ENCODE measurements around the gene JUP. TPM values are rescaled to one million over a fixed set of nuclear protein-coding genes. Genes with fewer than 3 reads are reported as not detected.
A peak's percentile ranks its signal among the peaks of the same experiment; 100 is the strongest.

The JUP gene
- total RNA-seq, 1 donor from 2014 or later = 28.5 TPM

DNA sequence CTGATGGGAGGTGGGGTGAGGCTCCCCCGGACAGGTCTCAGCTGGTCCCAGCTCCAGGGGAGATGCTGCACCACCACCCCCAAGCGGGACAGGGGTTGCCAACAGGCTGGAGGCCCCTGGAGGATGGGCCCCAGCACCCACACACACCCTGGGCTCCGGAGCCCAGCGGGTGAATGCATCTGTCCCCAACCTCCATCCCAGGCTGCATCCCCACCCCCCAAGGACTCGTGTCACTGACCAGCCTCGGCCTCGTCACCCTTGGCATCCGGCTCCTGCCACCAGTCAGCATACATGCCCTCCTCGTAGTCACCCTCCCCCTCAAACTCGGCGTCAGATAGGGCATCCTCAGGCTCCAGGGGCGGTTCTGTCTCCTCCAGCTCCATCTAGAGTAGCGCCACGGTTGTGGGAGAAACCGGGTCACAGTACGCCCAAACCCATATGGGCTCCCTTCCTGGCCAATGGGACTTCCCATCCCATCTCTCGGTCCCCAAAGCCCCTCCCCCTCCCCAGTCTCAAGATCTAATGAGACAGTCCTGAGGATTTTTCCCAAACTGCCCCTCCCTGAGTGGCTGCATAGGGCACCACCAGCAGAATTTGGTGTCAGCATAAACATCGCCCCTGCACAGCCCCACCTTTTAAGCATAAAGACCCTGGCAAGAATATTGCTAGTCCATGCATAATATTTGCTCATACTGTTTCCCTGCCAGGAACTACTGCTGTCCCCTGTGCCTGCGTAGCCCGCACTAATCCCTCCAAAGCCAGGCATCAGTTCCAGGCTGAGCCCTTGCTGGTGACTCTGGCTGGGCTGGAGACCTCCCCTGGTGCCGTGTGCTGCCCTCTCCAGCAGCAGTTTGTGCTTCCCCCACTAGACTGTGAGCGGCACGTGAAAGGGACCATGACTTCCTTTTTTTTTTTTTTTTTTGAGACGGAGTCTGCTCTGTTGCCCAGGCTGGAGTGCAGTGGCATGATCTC is 16.8 kb upstream of the JUP start:
- H3K9me3 ChIP-seq (ENCODE audit: low read depth) = no peaks in the 10 kb centered on the region
- peaks cover 10% of the 10 kb centered on the region for H3K4me1 ChIP-seq
- H3K4me2 ChIP-seq = no peak overlapping the region
- Mint-ChIP-seq H3K27me3 (ENCODE audit: insufficient read depth, low read depth) (peaks cover 7% of the 10 kb centered on the region), H3K4me3 (no peak overlapping the region), H3K36me3 (peaks cover 5% of the 10 kb centered on the region), H3K27ac (no peak overlapping the region), H3K9me3 (no peaks in the 10 kb centered on the region), H3K4me1 (peaks cover 17% of the 10 kb centered on the region)
- H2AFZ ChIP-seq (replicated peaks) = no peak overlapping the region
- no peaks in the 10 kb centered on the region for H4K20me1 ChIP-seq (ENCODE audit: low read depth)
- H3F3A ChIP-seq (ENCODE audit: low read depth) = peaks cover 6% of the 10 kb centered on the region
- H3K4me3 ChIP-seq = no peak overlapping the region
- TF ChIP-seq EZH2phosphoT487 (IDR thresholded peaks at IDR 0.05) (no peak), EZH2 (IDR thresholded peaks at IDR 0.05) (no peak)
- TF ChIP-seq, protein P1, sequence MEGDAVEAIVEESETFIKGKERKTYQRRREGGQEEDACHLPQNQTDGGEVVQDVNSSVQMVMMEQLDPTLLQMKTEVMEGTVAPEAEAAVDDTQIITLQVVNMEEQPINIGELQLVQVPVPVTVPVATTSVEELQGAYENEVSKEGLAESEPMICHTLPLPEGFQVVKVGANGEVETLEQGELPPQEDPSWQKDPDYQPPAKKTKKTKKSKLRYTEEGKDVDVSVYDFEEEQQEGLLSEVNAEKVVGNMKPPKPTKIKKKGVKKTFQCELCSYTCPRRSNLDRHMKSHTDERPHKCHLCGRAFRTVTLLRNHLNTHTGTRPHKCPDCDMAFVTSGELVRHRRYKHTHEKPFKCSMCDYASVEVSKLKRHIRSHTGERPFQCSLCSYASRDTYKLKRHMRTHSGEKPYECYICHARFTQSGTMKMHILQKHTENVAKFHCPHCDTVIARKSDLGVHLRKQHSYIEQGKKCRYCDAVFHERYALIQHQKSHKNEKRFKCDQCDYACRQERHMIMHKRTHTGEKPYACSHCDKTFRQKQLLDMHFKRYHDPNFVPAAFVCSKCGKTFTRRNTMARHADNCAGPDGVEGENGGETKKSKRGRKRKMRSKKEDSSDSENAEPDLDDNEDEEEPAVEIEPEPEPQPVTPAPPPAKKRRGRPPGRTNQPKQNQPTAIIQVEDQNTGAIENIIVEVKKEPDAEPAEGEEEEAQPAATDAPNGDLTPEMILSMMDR (IDR thresholded peaks at IDR 0.05) = no peak
- H3K79me2 ChIP-seq (ENCODE audit: low read depth) = no peaks in the 10 kb centered on the region
- peak; percentile 36 for DNase-seq (ENCODE audit: low spot score)
- no peak overlapping the region for H3K27ac ChIP-seq
- no peaks in the 10 kb centered on the region for H3K36me3 ChIP-seq
- H3K9ac ChIP-seq = no peak overlapping the region
- H3K27me3 ChIP-seq = no peaks in the 10 kb centered on the region

DNA sequence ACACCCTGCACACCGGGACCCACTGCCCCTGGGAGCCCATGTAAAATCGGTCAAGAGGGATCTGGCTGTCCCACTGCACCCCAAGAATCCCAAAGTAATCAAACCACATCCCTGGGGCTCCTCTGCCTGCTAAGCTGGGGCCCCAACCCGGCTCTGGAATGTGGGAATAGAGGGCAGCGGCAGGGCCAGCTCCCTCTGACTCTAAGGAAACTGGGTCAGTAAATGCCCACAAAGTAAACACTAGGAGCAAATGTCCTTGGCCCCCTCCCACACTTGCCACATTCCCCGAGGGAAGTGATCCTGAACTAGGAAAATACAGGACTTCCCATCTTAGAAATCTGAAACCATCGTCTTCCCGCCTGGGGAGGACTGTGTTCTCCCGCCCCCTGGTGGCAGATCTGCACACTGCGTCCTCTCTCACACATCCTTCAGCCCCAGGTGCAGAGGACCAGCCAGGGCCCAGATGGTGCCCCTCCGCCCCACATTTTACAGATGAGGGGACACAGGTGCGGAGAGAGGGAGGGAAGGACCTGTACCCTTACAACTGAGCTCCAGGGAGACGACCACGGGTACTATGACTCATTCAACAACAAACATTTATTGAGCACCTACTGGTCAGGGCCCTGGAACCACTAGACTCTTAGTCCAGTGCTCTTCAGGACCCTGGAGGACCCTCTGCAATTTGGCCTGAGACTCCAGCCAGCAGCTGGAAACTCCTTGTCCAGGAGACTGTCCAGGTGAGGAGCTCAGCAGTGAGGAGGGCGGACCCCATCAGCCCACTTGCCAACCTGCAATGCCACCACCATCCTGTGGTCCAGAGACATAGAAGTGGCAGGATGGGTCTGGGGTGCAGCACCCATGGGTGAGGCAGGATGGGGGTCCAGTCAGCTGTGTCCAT is 15.1 kb upstream of the JUP start:
- Mint-ChIP-seq H3K36me3 (peaks cover 4% of the 10 kb centered on the region), H3K4me3 (peak overlapping the region; percentile 20), H3K27me3 (ENCODE audit: insufficient read depth, low read depth) (peaks cover 10% of the 10 kb centered on the region), H3K27ac (peak overlapping the region; percentile 95), H3K9me3 (no peaks in the 10 kb centered on the region), H3K4me1 (peaks cover 17% of the 10 kb centered on the region)
- Histone ChIP-seq H3K36me3 (no peaks in the 10 kb centered on the region), H3K79me2 (ENCODE audit: low read depth) (no peaks in the 10 kb centered on the region), H3K4me2 (peak overlapping the region; percentile 59), H2AFZ (replicated peaks) (no peak overlapping the region), H4K20me1 (ENCODE audit: low read depth) (no peaks in the 10 kb centered on the region), H3K4me3 (no peak overlapping the region), H3K9me3 (ENCODE audit: low read depth) (no peaks in the 10 kb centered on the region), H3K9ac (no peak overlapping the region), H3K4me1 (peaks cover 10% of the 10 kb centered on the region), H3K27me3 (no peaks in the 10 kb centered on the region), H3K27ac (no peak overlapping the region), H3F3A (ENCODE audit: low read depth) (peaks cover 6% of the 10 kb centered on the region)
- TF ChIP-seq EZH2phosphoT487 (IDR thresholded peaks at IDR 0.05) = no peak
- TF ChIP-seq EZH2 (IDR thresholded peaks at IDR 0.05) = no peak
- TF ChIP-seq, protein P1 (IDR thresholded peaks at IDR 0.05) = peak; percentile 98
- DNase-seq (ENCODE audit: low spot score) = peak; percentile 87

DNA sequence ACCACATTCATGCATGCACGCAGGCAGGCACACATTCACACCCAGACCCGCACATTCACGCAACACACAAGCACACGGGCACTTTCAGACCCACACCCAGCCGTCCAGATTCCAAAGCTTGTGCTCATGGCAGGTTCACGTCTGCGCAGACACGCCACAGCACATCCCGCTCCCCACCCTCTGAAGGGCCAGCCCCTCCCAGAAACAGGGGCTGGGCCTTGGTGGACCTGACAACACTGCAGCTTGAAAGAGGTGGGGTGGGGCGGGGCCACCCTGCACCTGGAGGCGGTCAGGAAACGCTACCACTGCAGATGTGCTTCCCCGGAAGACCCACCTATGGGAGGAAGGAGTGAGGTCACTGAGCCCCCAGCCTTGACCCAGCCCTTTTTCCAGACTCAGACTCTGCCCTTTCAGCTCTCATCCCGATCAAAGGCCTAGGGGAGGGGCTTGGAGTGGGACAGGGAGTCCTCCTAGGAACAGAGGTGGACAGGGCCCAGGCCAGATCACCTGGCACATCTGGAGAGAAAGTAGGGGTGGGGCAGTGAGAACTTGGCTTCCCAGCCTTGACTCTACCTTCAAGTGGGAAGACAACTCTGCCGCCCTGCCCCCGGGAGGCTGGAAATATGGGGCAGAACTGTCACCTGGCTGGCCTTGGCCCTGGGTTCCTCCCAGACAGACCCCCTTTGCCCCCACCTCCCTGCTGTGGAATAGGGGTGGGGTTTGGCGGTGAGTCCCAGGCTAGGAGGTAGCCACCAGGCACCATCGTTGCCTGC is 14.3 kb upstream of the JUP start:
- H2AFZ ChIP-seq (replicated peaks) = no peak overlapping the region
- no peaks in the 10 kb centered on the region for H4K20me1 ChIP-seq (ENCODE audit: low read depth)
- peaks cover 6% of the 10 kb centered on the region for H3F3A ChIP-seq (ENCODE audit: low read depth)
- no peak overlapping the region for H3K9ac ChIP-seq
- H3K4me1 ChIP-seq = peaks cover 10% of the 10 kb centered on the region
- H3K4me3 ChIP-seq = no peak overlapping the region
- no peaks in the 10 kb centered on the region for H3K79me2 ChIP-seq (ENCODE audit: low read depth)
- H3K36me3 ChIP-seq = no peaks in the 10 kb centered on the region
- H3K27ac ChIP-seq = no peak overlapping the region
- no peak overlapping the region for H3K4me3 Mint-ChIP-seq
- H3K27ac Mint-ChIP-seq = no peak overlapping the region
- H3K4me1 Mint-ChIP-seq = peaks cover 17% of the 10 kb centered on the region
- no peaks in the 10 kb centered on the region for H3K27me3 ChIP-seq
- peaks cover 10% of the 10 kb centered on the region for H3K27me3 Mint-ChIP-seq (ENCODE audit: insufficient read depth, low read depth)
- H3K9me3 ChIP-seq (ENCODE audit: low read depth) = no peaks in the 10 kb centered on the region
- DNase-seq (ENCODE audit: low spot score) = peak; percentile 42
- peaks cover 4% of the 10 kb centered on the region for H3K36me3 Mint-ChIP-seq
- TF ChIP-seq EZH2phosphoT487 (IDR thresholded peaks at IDR 0.05) (no peak), EZH2 (IDR thresholded peaks at IDR 0.05) (no peak)
- TF ChIP-seq, protein P1 (IDR thresholded peaks at IDR 0.05) = no peak
- peak overlapping the region; percentile 59 for H3K4me2 ChIP-seq
- no peaks in the 10 kb centered on the region for H3K9me3 Mint-ChIP-seq
